ENCODE measurements around the gene ANKRD63.

ANKRD63 gene

DNA sequence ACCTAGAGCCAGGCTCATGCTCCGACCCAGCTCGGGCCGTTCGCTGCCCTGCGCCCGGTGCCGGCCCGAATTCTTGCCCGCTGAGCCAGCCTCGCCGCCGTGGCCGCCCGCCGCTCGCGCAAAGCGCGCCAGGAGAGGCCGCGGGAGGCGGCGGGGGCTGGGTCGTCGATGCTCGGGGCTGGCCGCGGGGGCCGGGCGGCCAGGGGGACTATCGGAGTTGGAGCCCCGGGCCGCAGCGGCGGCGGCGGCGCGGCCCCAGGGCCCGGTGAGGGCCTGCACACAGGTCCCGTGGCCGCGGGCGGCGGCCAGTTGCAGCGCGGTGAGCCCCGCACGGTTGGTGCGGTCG lies 1.1 kb downstream of the ANKRD63 start:
- TF ChIP-seq, protein P1, sequence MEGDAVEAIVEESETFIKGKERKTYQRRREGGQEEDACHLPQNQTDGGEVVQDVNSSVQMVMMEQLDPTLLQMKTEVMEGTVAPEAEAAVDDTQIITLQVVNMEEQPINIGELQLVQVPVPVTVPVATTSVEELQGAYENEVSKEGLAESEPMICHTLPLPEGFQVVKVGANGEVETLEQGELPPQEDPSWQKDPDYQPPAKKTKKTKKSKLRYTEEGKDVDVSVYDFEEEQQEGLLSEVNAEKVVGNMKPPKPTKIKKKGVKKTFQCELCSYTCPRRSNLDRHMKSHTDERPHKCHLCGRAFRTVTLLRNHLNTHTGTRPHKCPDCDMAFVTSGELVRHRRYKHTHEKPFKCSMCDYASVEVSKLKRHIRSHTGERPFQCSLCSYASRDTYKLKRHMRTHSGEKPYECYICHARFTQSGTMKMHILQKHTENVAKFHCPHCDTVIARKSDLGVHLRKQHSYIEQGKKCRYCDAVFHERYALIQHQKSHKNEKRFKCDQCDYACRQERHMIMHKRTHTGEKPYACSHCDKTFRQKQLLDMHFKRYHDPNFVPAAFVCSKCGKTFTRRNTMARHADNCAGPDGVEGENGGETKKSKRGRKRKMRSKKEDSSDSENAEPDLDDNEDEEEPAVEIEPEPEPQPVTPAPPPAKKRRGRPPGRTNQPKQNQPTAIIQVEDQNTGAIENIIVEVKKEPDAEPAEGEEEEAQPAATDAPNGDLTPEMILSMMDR (IDR thresholded peaks at IDR 0.05; ENCODE audit: control insufficient read depth, insufficient read depth, low read depth, low read length, missing control alignments): no peak
- no peak overlapping the region for H3K4me3 ChIP-seq (ENCODE audit: control insufficient read depth, low read depth, low read length)
- no peak for DNase-seq (ENCODE audit: low read depth)

DNA sequence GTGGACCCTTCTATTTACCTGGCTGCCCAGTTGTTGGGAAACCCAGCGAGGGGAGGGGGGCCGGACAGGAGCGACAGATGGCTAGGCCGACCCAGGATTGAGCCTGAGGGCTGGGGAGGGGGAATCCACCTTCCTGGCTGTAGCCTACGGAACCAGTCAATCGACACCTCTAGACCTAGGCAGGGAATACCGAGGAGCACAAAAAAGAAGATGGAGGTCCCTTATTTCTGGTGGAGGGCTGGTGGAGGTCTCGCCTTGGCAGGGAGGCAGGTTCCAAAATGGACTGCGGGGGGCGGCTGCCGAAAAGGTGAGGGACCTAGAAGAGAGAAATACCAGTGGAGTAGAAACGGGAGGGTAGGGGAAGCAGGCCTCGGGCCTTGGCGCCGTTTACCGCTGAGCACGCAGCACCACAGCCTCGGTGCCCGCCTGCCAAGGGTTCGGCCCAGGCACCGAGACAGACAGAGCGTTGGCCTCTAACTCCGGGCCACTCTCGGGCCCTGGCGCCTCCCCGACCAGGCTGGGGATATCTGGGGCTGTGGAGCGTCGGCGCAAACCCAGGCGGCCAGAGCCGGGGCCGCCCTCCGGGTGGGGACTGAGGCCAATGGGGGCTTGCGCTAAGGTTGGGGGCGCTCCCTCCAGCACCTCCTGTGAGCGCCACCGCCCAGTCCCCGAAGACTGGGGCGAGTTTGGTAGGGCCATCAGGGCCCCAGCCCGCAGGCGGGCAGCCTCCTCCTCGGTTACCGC lies 1.6 kb downstream of the ANKRD63 start:
- no peak overlapping the region for H3K4me3 ChIP-seq (ENCODE audit: control insufficient read depth, low read depth, low read length)
- DNase-seq (ENCODE audit: low read depth): no peak
- TF ChIP-seq, protein P1 (IDR thresholded peaks at IDR 0.05; ENCODE audit: control insufficient read depth, insufficient read depth, low read depth, low read length, missing control alignments): no peak

DNA sequence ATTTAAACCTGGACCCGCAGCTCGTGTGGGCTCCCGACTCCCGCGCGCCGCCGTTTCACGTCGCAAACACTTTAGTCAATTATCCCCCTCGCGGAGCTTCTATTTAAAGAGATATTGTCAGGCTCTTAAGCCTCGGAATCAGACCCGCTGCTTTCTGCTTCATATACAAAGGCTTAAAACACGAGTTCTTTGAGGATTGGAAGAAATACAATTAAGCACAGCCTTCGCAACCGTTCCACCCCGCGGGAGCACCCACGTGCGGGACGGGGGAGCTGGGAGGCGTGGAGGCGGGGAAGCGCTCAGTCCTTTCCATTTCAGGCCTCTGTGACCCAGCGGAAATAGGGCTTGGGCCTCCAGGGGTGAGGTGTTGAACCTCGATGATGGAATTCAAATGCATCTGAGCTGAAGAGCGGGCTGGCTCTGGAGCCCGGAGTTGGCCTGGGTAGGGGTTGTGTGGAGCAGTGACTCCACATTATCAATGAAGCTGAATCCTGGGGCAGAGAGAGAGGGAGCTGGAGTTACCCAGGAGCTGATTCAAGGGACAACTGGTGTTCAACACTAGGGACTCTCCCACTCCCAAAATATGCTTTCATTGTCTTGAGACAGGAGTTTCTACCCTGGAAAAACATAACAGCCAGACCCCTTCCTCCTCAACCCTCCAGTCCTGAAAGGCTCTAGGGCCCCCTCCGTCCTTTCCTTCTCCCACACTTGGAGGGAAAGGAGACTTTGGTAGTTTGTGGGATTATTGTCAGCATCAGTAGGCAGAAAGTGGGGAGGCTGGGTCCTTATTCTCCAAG lies 2.4 kb downstream of the ANKRD63 start:
- TF ChIP-seq, protein P1 (IDR thresholded peaks at IDR 0.05; ENCODE audit: control insufficient read depth, insufficient read depth, low read depth, low read length, missing control alignments): no peak
- DNase-seq (ENCODE audit: low read depth): no peak
- no peak overlapping the region for H3K4me3 ChIP-seq (ENCODE audit: control insufficient read depth, low read depth, low read length)

DNA sequence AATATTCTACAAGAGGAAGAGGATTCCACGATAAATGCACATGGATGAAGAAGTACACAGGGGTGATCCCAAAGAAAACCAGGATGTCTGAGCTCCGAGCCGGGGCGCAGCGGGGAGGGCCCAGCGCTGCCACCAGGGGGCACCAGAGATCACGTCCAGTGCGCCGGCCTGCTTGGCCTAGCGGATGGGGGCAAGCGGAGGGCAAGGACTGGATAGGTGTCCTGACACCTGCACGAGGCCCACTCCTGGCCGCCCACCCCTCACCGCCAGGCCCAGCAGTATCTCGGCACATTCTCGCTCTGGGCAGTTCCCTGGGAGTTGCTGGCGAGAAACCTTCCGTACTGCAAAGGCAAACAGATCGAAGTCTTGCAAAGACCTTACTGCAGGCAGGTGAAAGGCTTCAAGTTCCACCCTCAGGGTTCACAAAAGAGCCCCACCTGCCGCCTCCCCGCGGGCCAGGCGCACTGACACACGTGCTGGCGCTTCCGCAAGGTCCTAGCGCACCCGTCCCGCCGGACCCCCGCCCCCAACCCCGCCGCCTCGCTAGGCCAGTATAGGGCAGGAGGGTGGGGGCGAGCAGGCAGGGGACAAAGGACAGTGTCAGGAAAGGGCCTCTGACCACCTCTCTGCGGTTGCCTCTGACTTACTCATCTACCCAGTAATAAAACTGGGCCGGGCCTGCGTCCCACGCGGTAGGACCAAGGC lies 3.3 kb downstream of the ANKRD63 start:
- TF ChIP-seq, protein P1 (IDR thresholded peaks at IDR 0.05; ENCODE audit: control insufficient read depth, insufficient read depth, low read depth, low read length, missing control alignments): peak; percentile 98
- H3K4me3 ChIP-seq (ENCODE audit: control insufficient read depth, low read depth, low read length): no peak overlapping the region
- no peak for DNase-seq (ENCODE audit: low read depth)

DNA sequence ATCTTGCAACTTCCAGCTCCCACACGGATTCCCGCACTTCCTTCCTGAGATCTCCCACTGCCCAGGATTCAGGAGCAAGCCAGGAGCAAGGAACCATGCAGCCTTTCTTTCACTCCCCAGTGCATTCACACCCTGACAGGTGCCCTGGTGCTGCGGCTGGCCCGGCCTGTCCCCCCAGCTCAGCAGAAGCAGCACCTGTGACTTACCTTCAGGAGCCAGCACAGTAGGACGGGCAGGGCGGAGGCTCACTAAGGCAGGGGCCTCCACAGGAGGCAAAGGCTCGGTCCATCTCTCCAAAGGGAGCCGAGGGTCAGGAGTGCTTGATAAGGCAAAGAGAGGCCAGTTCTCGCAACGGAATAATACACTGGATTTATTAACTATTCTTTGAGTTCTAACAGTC lies 4.8 kb downstream of the ANKRD63 start:
- H3K4me3 ChIP-seq (ENCODE audit: control insufficient read depth, low read depth, low read length): no peak overlapping the region

DNA sequence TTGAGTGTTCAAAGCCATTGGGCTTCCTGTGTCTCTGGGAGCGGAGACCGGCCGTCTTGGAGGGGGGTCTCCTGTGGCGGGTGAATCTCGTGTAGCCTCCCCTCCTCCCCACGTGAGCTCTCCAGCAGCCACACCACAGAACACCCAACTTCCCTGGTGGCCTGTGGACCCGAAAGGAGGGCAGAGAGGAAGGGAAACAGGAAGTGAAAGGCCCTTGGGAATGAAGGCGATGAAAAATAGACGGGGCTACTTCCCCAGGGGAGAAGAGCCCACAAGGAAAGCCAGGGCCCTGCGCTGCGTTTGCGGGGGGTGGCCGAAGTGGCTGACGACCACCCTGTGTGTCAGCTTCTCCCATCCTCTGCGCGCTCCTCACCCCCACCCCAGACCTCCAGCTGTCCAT lies 5.4 kb downstream of the ANKRD63 start:
- no peak overlapping the region for H3K4me3 ChIP-seq (ENCODE audit: control insufficient read depth, low read depth, low read length)
- DNase-seq (ENCODE audit: low read depth): no peak
- TF ChIP-seq, protein P1 (IDR thresholded peaks at IDR 0.05; ENCODE audit: control insufficient read depth, insufficient read depth, low read depth, low read length, missing control alignments): no peak

More for the DNA sequence above, 4.8 kb downstream of the ANKRD63 start:
- no peak for DNase-seq (ENCODE audit: low read depth)
- TF ChIP-seq, protein P1 (IDR thresholded peaks at IDR 0.05; ENCODE audit: control insufficient read depth, insufficient read depth, low read depth, low read length, missing control alignments): no peak

Data from AG09309 (cell line).